ENCODE measurements around the gene EEFSEC.

GRCh38 chr3:128390867-128391266, 237.6 kb downstream of the EEFSEC start:
- TF ChIP-seq CTCF (IDR thresholded peaks at IDR 0.05): no peak
- TF ChIP-seq POLR2A (IDR thresholded peaks at IDR 0.05): no peak
